Measurements from ENCODE around the gene CSNK1G2.

Gene CSNK1G2

GRCh38 chr19:1913781-1914577, 27.0 kb upstream of the CSNK1G2 start:
- ATAC-seq, result no peak
- TF ChIP-seq BACH2 (CRISPR knock-in tag; IDR thresholded peaks at IDR 0.05; ENCODE audit: borderline replicate concordance) (no peak), OSR1 (CRISPR knock-in tag; IDR thresholded peaks at IDR 0.05) (no peak), CSRNP3 (CRISPR knock-in tag; IDR thresholded peaks at IDR 0.05) (no peak), CSDC2 (CRISPR knock-in tag; IDR thresholded peaks at IDR 0.05) (no peak), ZNF70 (CRISPR knock-in tag; IDR thresholded peaks at IDR 0.05) (no peak), PATZ1 (CRISPR knock-in tag; IDR thresholded peaks at IDR 0.05; ENCODE audit: borderline replicate concordance) (no peak), ZNF565 (CRISPR knock-in tag; conservative IDR thresholded peaks at IDR 0.05; ENCODE audit: low read depth) (no peak), SNAI2 (CRISPR knock-in tag; IDR thresholded peaks at IDR 0.05) (no peak), POU6F1 (CRISPR knock-in tag; IDR thresholded peaks at IDR 0.05; ENCODE audit: borderline replicate concordance, low read depth) (no peak), PPARA (CRISPR knock-in tag; IDR thresholded peaks at IDR 0.05; ENCODE audit: borderline replicate concordance) (no peak), ZNF8 (CRISPR knock-in tag; IDR thresholded peaks at IDR 0.05) (no peak), ISL1 (CRISPR knock-in tag; IDR thresholded peaks at IDR 0.05) (no peak), ZFP30 (CRISPR knock-in tag; IDR thresholded peaks at IDR 0.05) (no peak), ARNTL (CRISPR knock-in tag; IDR thresholded peaks at IDR 0.05; ENCODE audit: borderline replicate concordance, low read depth) (no peak), ESRRG (CRISPR knock-in tag; IDR thresholded peaks at IDR 0.05) (no peak)
- TF ChIP-seq, protein P1, sequence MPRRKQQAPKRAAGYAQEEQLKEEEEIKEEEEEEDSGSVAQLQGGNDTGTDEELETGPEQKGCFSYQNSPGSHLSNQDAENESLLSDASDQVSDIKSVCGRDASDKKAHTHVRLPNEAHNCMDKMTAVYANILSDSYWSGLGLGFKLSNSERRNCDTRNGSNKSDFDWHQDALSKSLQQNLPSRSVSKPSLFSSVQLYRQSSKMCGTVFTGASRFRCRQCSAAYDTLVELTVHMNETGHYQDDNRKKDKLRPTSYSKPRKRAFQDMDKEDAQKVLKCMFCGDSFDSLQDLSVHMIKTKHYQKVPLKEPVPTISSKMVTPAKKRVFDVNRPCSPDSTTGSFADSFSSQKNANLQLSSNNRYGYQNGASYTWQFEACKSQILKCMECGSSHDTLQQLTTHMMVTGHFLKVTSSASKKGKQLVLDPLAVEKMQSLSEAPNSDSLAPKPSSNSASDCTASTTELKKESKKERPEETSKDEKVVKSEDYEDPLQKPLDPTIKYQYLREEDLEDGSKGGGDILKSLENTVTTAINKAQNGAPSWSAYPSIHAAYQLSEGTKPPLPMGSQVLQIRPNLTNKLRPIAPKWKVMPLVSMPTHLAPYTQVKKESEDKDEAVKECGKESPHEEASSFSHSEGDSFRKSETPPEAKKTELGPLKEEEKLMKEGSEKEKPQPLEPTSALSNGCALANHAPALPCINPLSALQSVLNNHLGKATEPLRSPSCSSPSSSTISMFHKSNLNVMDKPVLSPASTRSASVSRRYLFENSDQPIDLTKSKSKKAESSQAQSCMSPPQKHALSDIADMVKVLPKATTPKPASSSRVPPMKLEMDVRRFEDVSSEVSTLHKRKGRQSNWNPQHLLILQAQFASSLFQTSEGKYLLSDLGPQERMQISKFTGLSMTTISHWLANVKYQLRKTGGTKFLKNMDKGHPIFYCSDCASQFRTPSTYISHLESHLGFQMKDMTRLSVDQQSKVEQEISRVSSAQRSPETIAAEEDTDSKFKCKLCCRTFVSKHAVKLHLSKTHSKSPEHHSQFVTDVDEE (CRISPR knock-in tag; IDR thresholded peaks at IDR 0.05), result no peak

GRCh38 chr19:1914826-1915341, 26.1 kb upstream of the CSNK1G2 start:
- TF ChIP-seq RARB (CRISPR knock-in tag; IDR thresholded peaks at IDR 0.05), result no peak
- TF ChIP-seq SNAI2 (CRISPR knock-in tag; IDR thresholded peaks at IDR 0.05), result no peak
- no peak for TF ChIP-seq CREB5 (CRISPR knock-in tag; IDR thresholded peaks at IDR 0.05; ENCODE audit: low read depth)
- no peak for TF ChIP-seq ZNF8 (CRISPR knock-in tag; IDR thresholded peaks at IDR 0.05)
- TF ChIP-seq ZFP30 (CRISPR knock-in tag; IDR thresholded peaks at IDR 0.05), result no peak
- no peak for TF ChIP-seq ZNF70 (CRISPR knock-in tag; IDR thresholded peaks at IDR 0.05)
- no peak for TF ChIP-seq OSR1 (CRISPR knock-in tag; IDR thresholded peaks at IDR 0.05)
- no peak for TF ChIP-seq CSRNP3 (CRISPR knock-in tag; IDR thresholded peaks at IDR 0.05)
- TF ChIP-seq POU6F1 (CRISPR knock-in tag; IDR thresholded peaks at IDR 0.05; ENCODE audit: borderline replicate concordance, low read depth), result no peak
- no peak for TF ChIP-seq ESRRG (CRISPR knock-in tag; IDR thresholded peaks at IDR 0.05)
- no peak for TF ChIP-seq CSDC2 (CRISPR knock-in tag; IDR thresholded peaks at IDR 0.05)
- no peak for ATAC-seq

Data from SK-N-SH treated with all-trans-retinoic acid at 6 μM for 48 hours (cell line).